RKO (cell line): ENCODE measurements around the gene LRRC63.
"Not testable (repeated sequence)": the region's sequence is repeated elsewhere in the genome, so short reads cannot be mapped to it uniquely, and the experiment has no call there.

Source experiments
- DNase-seq: peaks from one replicate; pipeline ENCODE4 v3.0.0-alpha.2; 2016; ENCODE audit warnings: low spot score

LRRC63 gene

GRCh38 chr13:46265292-46265691, 53.6 kb downstream of the LRRC63 start:
- no peak for DNase-seq

DNA sequence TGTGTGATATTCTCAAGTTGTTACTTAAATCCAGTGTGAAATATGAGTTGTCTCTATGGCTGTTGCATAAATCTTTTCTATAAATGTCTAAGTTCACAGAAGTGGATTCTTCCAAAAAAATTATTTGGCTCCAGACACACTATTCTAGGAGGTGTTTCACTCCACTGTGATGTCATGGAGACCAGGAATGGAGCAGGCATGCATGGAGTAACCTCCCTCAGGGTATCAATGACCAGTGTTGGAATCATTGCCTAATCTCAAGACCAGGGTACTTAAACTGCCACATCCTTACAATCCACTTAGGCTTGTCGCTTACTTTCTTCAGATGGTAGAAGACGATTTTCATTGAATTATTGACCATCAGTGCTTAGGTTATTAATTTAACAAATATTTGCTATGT, 55.4 kb downstream of the LRRC63 start:
- DNase-seq = no peak

GRCh38 chr13:46270416-46270815, 58.7 kb downstream of the LRRC63 start:
- DNase-seq = no peak

GRCh38 chr13:46274094-46274698, 62.5 kb downstream of the LRRC63 start:
- no peak for DNase-seq

- no peak for DNase-seq
Measured at GRCh38 chr13:46278474-46278873, 66.7 kb downstream of the LRRC63 start.

DNA sequence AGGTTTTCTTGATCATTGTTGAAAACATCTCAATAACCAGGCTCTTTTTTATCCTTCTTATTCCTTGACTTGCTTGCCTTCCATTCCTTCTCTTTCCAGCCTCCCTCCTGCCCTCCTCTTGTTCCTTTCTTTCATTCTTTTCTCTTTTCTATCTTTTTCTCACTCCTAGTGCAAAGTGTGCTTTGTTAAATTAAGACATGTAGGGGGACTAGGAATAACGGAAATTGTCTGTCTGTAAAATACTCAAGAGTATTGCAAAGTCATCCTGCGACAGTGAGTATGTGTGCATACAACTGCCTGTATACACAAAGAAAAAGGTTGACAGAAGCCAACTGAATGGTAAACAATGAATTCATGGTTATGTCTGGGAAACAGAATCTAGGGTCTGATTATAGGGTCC, 70.1 kb downstream of the LRRC63 start:
- no peak for DNase-seq

DNA sequence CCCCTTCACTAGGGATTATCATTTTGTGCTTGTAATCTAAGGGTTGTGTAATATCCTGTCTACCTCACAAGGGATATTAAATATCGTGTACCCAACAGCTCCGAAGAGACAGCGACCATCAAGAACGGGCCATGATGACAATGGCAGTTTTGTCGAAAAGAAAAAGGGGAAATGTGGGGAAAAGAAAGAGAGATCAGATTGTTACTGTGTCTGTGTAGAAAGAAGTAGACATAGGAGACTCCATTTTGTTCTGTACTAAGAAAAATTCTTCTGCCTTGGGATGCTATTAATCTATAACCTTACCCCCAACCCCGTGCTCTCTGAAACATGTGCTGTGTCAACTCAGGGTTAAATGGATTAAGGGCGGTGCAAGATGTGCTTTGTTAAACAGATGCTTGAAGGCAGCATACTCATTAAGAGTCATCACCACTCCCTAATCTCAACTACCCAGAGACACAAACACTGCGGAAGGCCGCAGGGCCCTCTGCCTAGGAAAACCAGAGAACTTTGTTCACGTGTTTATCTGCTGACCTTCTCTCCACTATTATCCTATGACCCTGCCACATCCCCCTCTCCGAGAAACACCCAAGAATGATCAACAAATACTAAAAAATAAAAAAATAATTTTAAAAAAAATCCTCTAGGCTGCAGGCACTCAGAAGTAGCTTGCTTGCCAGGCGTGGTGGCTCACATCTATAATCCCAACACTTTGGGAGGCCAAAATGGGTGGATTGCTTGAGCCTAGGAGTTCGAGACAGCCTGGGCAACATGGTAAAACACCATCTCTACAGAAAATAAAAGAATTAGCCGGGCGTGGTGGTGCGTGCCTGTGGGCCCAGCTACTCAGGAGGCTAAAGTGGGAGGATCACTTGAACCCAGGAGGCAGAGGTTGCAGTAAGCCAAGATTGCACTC, 72.4 kb downstream of the LRRC63 start:
- DNase-seq = not testable (repeated sequence)

GRCh38 chr13:46286972-46287371, 75.2 kb downstream of the LRRC63 start:
- no peak for DNase-seq

DNA sequence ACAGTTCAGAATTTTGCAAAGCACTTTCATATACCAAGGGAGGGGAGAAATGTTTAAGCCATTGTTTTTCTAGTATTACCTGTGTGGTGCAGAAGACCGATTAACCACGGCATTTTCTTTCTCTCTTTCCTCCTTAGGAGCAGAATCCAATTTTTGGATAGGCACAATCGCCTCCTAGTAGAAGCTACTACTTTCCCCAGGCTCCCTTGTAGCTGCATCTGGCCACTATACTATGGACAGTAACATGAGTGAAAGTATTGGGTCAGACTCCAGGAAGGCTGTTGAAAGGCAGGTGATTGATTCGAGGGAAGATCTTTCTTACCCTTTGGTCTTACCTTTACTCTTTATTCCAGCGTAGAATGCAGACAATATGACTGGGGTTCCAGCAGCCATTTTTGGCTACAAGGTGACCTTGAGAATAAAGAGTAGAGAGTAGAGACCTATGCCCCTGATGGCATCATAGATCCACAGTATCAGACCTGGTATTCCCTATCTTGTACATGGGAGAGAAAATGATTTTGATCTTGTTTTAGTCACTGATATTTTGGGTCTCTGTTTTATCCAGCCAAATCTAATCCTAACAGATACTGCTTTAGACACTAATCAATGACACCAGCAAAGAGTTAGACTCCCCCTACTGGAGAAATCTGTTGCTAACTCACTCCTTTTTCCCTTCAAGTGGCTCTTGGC, 77.0 kb downstream of the LRRC63 start:
- peak; percentile 61 for DNase-seq

DNA sequence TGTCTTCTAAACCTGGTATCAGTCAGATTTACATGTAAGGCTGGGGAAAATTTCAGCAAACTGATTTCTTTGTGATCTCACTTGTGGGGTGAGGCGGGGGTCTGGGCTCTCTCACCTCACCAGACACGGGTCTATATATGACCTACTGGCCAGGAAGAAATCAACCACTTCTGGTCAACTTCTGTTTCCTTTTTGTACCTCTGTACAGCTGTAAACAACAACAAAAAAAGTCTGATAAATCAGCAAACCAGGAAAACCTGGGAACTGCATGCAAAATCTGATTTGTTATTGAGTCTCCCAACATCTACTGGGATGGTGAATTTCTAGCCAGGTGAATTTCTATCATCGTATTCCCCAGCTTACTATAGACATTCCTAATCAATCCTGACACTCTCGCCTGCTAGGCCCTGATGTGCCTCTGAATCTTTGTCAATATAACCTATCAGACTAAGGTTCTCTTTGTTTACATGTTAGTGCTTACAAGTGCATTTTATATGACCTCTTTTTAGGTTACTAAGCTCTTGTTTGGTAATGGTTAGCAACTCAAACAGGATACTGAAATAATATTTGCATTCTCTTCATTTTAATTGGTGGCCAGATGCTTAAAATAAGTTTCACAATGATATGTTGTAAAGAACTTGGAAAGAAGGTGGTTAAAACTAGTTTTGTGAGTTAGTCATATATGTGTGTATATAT, 77.7 kb downstream of the LRRC63 start:
- no peak for DNase-seq

GRCh38 chr13:46290434-46290833, 78.7 kb downstream of the LRRC63 start:
- no peak for DNase-seq

DNA sequence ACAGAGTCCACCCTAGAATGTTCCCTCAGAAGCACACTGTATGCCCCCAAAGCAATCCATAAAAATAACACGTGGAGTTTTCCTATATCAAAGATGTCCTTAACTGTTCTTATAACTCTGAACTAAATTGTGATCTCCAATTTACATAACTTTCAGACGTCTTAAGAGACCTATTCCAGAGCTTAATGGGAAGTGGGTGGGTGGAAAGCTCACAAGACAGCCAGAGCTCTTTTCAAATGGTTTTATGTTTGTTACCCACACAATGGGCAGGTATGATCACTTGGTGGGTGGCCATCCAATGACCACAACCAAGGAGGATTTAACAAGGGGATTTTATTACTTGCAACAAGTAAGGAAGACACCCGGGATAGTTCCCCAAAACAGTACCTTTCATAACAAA, 81.7 kb downstream of the LRRC63 start:
- DNase-seq = no peak

DNA sequence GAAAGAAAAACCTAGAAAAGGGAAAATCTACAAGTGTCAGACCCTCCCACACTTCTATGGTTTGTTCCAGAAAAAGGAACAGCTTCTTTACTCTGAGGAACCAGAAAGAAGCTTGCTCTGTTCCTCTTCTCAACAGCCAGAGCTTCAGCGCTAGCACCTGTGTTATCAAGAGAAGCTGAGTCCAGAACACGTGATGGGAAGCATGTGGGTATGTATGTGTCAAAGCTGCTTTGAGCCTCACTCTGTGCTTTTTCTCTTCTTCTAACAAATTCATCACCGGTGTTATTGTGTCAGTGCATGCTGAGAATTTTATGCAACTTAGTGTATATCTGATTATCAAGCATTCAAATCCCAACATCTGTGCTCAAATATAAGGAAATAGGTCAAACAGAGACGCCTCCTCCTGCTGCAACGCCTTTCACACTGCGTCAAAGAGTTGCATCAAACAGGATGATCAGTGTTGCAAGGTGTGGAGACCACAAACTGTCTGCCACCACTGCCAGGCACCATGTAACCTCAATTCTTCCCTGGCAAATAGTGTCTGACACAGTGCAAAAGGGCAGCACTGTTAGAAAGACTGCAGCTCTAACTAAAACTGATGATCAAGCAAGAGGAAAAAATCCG, 83.9 kb downstream of the LRRC63 start:
- no peak for DNase-seq

GRCh38 chr13:46296115-46296822, 84.5 kb downstream of the LRRC63 start:
- DNase-seq = peak; percentile 24

- DNase-seq = peak; percentile 9
Measured at GRCh38 chr13:46296921-46297320, 85.2 kb downstream of the LRRC63 start.

DNA sequence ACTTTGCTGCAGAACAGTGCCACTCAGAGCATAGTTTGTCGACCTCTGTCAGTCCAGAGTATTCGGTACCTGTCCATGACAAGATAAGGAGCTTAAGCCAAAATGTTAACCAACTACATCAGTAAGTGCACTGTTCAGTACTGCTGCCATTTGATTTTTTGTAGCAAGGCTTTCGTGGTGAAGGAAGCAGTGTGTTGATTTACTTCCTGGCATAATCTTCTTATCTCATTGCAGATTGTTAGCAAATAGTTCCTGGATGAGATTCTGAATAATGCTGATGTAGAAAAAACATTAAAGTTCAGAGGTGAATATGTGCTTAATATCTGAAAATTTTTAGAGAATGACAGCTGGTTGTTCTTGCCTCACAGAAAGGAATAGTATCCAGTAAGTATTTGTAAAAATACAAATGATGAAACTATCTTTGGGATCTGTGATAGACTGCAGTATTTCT, 85.7 kb downstream of the LRRC63 start:
- no peak for DNase-seq

DNA sequence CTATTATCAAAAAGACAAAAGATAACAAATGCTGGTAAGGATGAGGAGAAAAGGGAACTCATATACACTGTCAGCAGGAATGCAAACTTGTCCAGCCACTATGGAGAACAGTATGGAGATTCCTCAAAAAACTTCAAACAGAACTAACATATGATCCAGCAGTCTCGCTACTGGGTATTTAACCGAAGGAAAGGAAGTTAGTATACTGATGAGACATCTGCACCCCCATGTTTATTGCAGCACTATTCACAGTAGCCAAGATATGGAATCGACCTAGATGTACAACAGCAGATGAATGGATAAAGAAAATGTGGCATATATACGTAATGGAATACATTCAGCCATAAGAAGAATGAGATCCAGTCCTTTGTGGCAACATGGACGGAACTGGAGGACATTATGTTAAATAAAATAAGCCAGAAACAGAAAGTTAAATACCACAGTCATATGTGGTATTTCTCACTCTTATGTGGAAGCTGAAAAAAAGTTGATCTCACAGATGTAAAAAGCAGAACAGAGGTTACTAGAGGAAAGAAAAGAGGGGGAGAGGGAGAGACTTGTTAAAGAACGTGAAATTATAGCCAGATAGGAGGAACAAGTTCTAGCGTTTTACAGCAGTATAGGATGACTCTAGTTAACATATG, 92.1 kb downstream of the LRRC63 start:
- DNase-seq = no peak

DNA sequence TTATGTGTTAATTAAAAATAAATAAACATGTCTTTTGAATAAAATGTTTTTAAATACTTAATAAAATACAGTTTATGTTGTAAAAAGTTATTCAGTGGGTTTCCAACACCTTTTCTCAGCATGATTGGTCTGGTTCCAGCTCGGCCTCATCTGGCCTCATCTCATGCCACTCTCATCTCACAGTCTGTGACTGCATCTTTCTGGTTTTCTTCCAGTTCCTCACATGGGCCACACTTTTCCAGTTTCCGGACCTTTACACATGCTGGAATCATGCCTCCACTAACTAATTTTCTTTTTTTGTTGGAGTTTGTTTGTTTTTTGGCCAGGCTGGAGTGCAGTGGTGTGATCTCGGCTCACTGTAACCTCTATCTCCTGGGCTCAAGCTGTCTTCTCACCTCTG, 92.8 kb downstream of the LRRC63 start:
- no peak for DNase-seq

GRCh38 chr13:46307554-46307953, 95.8 kb downstream of the LRRC63 start:
- DNase-seq = no peak

DNA sequence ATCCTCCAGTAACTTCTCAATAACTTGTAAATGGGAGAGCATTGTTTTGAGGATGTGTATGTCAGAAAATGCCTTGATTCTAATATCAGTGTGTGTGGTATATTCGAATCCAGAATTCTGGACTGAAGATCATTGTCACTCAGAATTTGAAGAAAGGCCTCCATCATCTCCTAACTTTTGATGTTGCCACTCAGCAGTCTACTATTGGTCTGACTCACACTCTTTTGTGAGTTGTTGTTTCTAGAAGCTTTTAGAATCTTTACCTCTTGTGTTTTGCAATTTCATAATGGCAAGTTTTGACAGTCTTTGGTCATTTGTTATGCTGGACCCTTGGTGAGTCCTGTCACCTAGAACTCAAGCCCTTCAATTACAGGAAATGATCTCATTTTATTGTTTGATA, 98.3 kb downstream of the LRRC63 start:
- DNase-seq = no peak

GRCh38 chr13:46311217-46311616, 99.5 kb downstream of the LRRC63 start:
- no peak for DNase-seq
